Measurements from ENCODE around the gene NAA80. TPM values are rescaled to one million over a fixed set of nuclear protein-coding genes. Genes with fewer than 3 reads are reported as not detected.

The NAA80 gene
- total and polyA plus RNA-seq, 10 of the 15 experiments (the other 5 are each of a cell fraction or from before 2014, with no cell fraction given) = 0.48 to 12.7 (median 6.7) TPM

GRCh38 chr3:50345008-50345407, 45.8 kb upstream of the NAA80 start:
- no peak overlapping the region for H3K9ac ChIP-seq (ENCODE audit: control insufficient read depth, insufficient read depth, low read length)
- no peak for DNase-seq (ENCODE audit: low read depth, low spot score)
- ATAC-seq = no peak
- H3K27me3 ChIP-seq (replicated peaks in 1 of 2; ENCODE audit: control insufficient read depth in 2 of 2, insufficient read depth in 2 of 2, low read length in 1 of 2) = no peaks in the 10 kb centered on the region
- TF ChIP-seq ZNF207 (IDR thresholded peaks at IDR 0.05; ENCODE audit: borderline replicate concordance) (no peak), ZZZ3 (IDR thresholded peaks at IDR 0.05; ENCODE audit: control insufficient read depth, insufficient read length, low read depth) (no peak), JUNB (IDR thresholded peaks at IDR 0.05) (no peak), SREBF1 (IDR thresholded peaks at IDR 0.05; ENCODE audit: low read length) (no peak), FOXM1 (IDR thresholded peaks at IDR 0.05; ENCODE audit: low read depth, low read length) (no peak)
- TF ChIP-seq, protein P1, sequence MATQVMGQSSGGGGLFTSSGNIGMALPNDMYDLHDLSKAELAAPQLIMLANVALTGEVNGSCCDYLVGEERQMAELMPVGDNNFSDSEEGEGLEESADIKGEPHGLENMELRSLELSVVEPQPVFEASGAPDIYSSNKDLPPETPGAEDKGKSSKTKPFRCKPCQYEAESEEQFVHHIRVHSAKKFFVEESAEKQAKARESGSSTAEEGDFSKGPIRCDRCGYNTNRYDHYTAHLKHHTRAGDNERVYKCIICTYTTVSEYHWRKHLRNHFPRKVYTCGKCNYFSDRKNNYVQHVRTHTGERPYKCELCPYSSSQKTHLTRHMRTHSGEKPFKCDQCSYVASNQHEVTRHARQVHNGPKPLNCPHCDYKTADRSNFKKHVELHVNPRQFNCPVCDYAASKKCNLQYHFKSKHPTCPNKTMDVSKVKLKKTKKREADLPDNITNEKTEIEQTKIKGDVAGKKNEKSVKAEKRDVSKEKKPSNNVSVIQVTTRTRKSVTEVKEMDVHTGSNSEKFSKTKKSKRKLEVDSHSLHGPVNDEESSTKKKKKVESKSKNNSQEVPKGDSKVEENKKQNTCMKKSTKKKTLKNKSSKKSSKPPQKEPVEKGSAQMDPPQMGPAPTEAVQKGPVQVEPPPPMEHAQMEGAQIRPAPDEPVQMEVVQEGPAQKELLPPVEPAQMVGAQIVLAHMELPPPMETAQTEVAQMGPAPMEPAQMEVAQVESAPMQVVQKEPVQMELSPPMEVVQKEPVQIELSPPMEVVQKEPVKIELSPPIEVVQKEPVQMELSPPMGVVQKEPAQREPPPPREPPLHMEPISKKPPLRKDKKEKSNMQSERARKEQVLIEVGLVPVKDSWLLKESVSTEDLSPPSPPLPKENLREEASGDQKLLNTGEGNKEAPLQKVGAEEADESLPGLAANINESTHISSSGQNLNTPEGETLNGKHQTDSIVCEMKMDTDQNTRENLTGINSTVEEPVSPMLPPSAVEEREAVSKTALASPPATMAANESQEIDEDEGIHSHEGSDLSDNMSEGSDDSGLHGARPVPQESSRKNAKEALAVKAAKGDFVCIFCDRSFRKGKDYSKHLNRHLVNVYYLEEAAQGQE (IDR thresholded peaks at IDR 0.05; ENCODE audit: low read depth, low read length) = no peak
- H3K27ac ChIP-seq (ENCODE audit: control insufficient read depth, insufficient read depth) = no peak overlapping the region
- H3K4me1 ChIP-seq (ENCODE audit: control insufficient read depth, insufficient read depth, low read length) = peaks cover 16% of the 10 kb centered on the region
- H3K4me2 ChIP-seq (ENCODE audit: control insufficient read depth, insufficient read depth) = no peak overlapping the region; the same call in 1 of the 2 replicates
- peaks cover 13% of the 10 kb centered on the region for H3K79me2 ChIP-seq (ENCODE audit: control insufficient read depth, insufficient read depth, low read length)
- peak overlapping the region; percentile 58; the same call in 1 of the 2 replicates for H3K4me3 ChIP-seq
- H2AFZ ChIP-seq (ENCODE audit: control insufficient read depth, low read depth, low read length) = no peak overlapping the region
- 62% methylated on average over 6 of the region's 8 CpGs for WGBS (ENCODE audit: insufficient coverage, insufficient replicate concordance, low lambda C conversion rate, missing lambda C conversion rate)
- intact Hi-C loops (cut with micrococcal nuclease; ENCODE audit: unreplicated experiment) (no loop called here), in situ Hi-C loops (cut with MboI) (loop anchor here (5.0 kb wide), 1 partner anchor 202 kb away; no protein-coding TSS in a partner anchor)
- POLR2A ChIA-PET = interaction anchor here (0.7 to 1.3 kb wide), 3 partner anchors 8 to 169 kb away, joined by 3 read pairs; no protein-coding TSS in a partner anchor
- H4K20me1 ChIP-seq (ENCODE audit: control insufficient read depth, insufficient read depth) = no peaks in the 10 kb centered on the region
- CTCF ChIA-PET = interaction anchor here (0.9 to 1.6 kb wide), 6 partner anchors 8 to 268 kb away, joined by 3 to 4 read pairs (median 3); no protein-coding TSS in a partner anchor
- no peak for FAIRE-seq
- SMC1A ChIA-PET (ENCODE audit: uncharacterized antibody, unreplicated experiment) = no interaction called here
- H3K9me3 ChIP-seq (replicated peaks; ENCODE audit: control insufficient read depth, insufficient read depth, low read length) = no peaks in the 10 kb centered on the region
- RAD21 ChIA-PET (ENCODE audit: unreplicated experiment) = no interaction called here
- H3K36me3 ChIP-seq (ENCODE audit: control insufficient read depth in 2 of 2, insufficient read depth in 2 of 2, low read length in 1 of 2) = peaks cover 0 to 5% of the 10 kb centered on the region in 2 experiments; a peak in 1 of 4 replicates
- BruUV-seq (replicated peaks) = no TSS peak

Data from GM12878 (cell line).